Skeletal muscle cell (primary cell): Measurements from ENCODE around the gene FREY1.

Source experiments
- DNase-seq: peaks from one replicate; pipeline ENCODE4 v3.0.0-alpha.2; 2010; ENCODE audit warnings: low read depth
- H3K4me3 ChIP-seq: 2 replicates; pipeline ENCODE4 v1.5.1; 2011; ENCODE audit warnings: low read depth, mild to moderate bottlenecking, control low read depth, low read length, moderate library complexity

The FREY1 gene

GRCh38 chr11:45930031-45930794, 23.1 kb upstream of the FREY1 start:
- H3K4me3 ChIP-seq = no peak overlapping the region
- DNase-seq = no peak

GRCh38 chr11:45929486-45930030, 22.5 kb upstream of the FREY1 start:
- no peak overlapping the region for H3K4me3 ChIP-seq
- DNase-seq = no peak

GRCh38 chr11:45928535-45929215, 21.6 kb upstream of the FREY1 start:
- no peak for DNase-seq
- no peak overlapping the region for H3K4me3 ChIP-seq

- DNase-seq = no peak
- no peak overlapping the region for H3K4me3 ChIP-seq
Observed at GRCh38 chr11:45927684-45928413, 20.8 kb upstream of the FREY1 start.

GRCh38 chr11:45927332-45927683, 20.2 kb upstream of the FREY1 start:
- no peak for DNase-seq

GRCh38 chr11:45926536-45927331, 19.7 kb upstream of the FREY1 start:
- H3K4me3 ChIP-seq = no peak overlapping the region
- DNase-seq = no peak

More at GRCh38 chr11:45927332-45927683, 20.2 kb upstream of the FREY1 start:
- no peak overlapping the region for H3K4me3 ChIP-seq

- no peak overlapping the region for H3K4me3 ChIP-seq
- DNase-seq = no peak
Observed at GRCh38 chr11:45926001-45926401, 18.9 kb upstream of the FREY1 start.

GRCh38 chr11:45925550-45925949, 18.5 kb upstream of the FREY1 start:
- DNase-seq = no peak

GRCh38 chr11:45924927-45925326, 17.9 kb upstream of the FREY1 start:
- DNase-seq = no peak
- no peak overlapping the region for H3K4me3 ChIP-seq

More at GRCh38 chr11:45925550-45925949, 18.5 kb upstream of the FREY1 start:
- H3K4me3 ChIP-seq = no peak overlapping the region

GRCh38 chr11:45924036-45924915, 17.2 kb upstream of the FREY1 start:
- no peak for DNase-seq
- H3K4me3 ChIP-seq = no peak overlapping the region

- DNase-seq = no peak
- H3K4me3 ChIP-seq = no peak within 1 kb of the TSS
Observed at GRCh38 chr11:45922425-45923082, 15.5 kb upstream of the FREY1 start, which contains the start of gene LARGE2. Gene LARGE2 (plus strand): TSS chr11:45922656. CDS start chr11:45922883, 227 bp downstream.

GRCh38 chr11:45921561-45922424, 14.7 kb upstream of the FREY1 start:
- no peak for DNase-seq
- H3K4me3 ChIP-seq = no peak overlapping the region

GRCh38 chr11:45920531-45921477, 13.7 kb upstream of the FREY1 start:
- DNase-seq = no peak
- no peak overlapping the region for H3K4me3 ChIP-seq

- DNase-seq = no peak
- H3K4me3 ChIP-seq = no peak overlapping the region
Observed at GRCh38 chr11:45919806-45920530, 12.9 kb upstream of the FREY1 start.

GRCh38 chr11:45918962-45919675, 12.0 kb upstream of the FREY1 start:
- H3K4me3 ChIP-seq = peak overlapping the region; percentile 99
- DNase-seq = no peak
